H1 (cell line): ENCODE data around the gene AHNAK2. TPM values are rescaled to one million over a fixed set of nuclear protein-coding genes. Genes with fewer than 3 reads are reported as not detected.

Source experiments
- CTBP2 ChIP-seq: IDR thresholded peaks from 2 replicates; pipeline ENCODE4 v1.7.0; 2011; ENCODE audit warnings: borderline replicate concordance, mild to moderate bottlenecking, moderate library complexity, mixed read lengths, low read length; ENCODE audit not compliant: insufficient read depth, insufficient read length
- PHF8 ChIP-seq: fragments of 200-600 bp; sonication (generic); conservative IDR thresholded peaks from 2 replicates; pipeline ENCODE4 v1.7.1; 2012; ENCODE audit warnings: low read depth, mild to moderate bottlenecking, inconsistent platforms, low read length, moderate library complexity
- RBBP5 ChIP-seq: IDR thresholded peaks from 2 replicates; pipeline ENCODE4 v1.7.1; 2012; ENCODE audit warnings: low read depth, mild to moderate bottlenecking, inconsistent platforms, low read length, moderate library complexity, borderline replicate concordance
- RNF2 ChIP-seq: fragments of 200-900, 300-1000 bp; sonication (generic); IDR thresholded peaks from 2 replicates; pipeline ENCODE4 v1.7.1; 2016; ENCODE audit warnings: borderline replicate concordance, low read depth, mild to moderate bottlenecking, antibody characterized with exemption, low read length; ENCODE audit not compliant: poor library complexity, severe bottlenecking; ENCODE audit errors: missing control alignments
- SRF ChIP-seq: IDR thresholded peaks from 2 replicates; pipeline ENCODE4 v1.6.1; 2011; ENCODE audit warnings: mild to moderate bottlenecking, low read depth, low read length, moderate library complexity
- TAF1 ChIP-seq: IDR thresholded peaks from 2 replicates; pipeline ENCODE4 v1.6.1; 2011; ENCODE audit warnings: mild to moderate bottlenecking, low read depth, low read length
- TAF7 ChIP-seq: optimal IDR thresholded peaks from 2 replicates; pipeline ENCODE3; 2011; ENCODE audit warnings: low read depth, mild to moderate bottlenecking, inconsistent platforms, low read length, moderate library complexity, borderline replicate concordance
- TBP ChIP-seq: IDR thresholded peaks from 2 replicates; pipeline ENCODE4 v1.6.1; 2011; ENCODE audit warnings: low read depth, low read length, improper control_type of control experiment
- polyA plus RNA-seq, 7 experiments: library from polyadenylated mRNA; depleted of rRNA in 3 of 7; stranded (reverse) in 5 of 7; unstranded in 2 of 7; fragments of >200 nt in 5 of 7; fragments of 200-250 nt in 2 of 7; gene quantifications; 1 replicate in 5 of 7; 2 replicates in 1 of 7; 4 replicates in 1 of 7; pipeline versions ENCODE4 v1.2.1 to v1.2.3, GENCODE V29; 2011 to 2013; ENCODE audit warnings: missing spikeins in 2 of 7, mixed read lengths in 2 of 7
- total RNA-seq: library from RNA; stranded (reverse); fragmentation: NEBNext Ultra II Directional; extraction: Animal tissue kit (Norgen Biotek cat#: 25700); gene quantifications from 2 replicates; pipeline ENCODE4 v1.2.1, GENCODE V29; 2021
- TF ChIP-seq, protein P1 (sequence below): IDR thresholded peaks from 2 replicates; pipeline ENCODE4 v1.6.1; 2012; ENCODE audit warnings: inconsistent platforms

AHNAK2 gene
- total and polyA plus RNA-seq, 2 of the 8 experiments (the other 6 are each of a cell fraction or from before 2014, with no cell fraction given), result 0.95 to 2.0 TPM

DNA sequence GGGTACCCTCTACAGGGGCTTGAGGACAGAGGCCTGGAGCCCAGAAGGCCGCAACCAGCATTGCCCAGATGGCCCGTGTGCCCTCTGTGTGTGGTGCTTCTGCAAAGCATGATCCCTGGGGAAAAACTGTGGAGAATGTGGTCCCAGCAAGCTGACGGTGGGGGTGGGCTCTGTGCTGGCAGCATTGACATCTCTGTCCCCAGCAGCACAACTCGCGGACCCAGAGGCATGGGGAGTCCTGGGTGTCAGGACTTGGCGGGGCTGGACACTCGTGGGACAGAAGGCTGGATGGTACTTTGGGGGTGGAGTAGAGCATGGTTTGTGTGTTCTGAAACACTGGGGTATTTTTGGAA lies 11.8 kb upstream of the AHNAK2 start (continued):
- TF ChIP-seq SRF (no peak), RNF2 (no peak), TBP (no peak), TAF7 (no peak), PHF8 (no peak), RBBP5 (no peak), TAF1 (no peak), CTBP2 (no peak)
- TF ChIP-seq, protein P1, sequence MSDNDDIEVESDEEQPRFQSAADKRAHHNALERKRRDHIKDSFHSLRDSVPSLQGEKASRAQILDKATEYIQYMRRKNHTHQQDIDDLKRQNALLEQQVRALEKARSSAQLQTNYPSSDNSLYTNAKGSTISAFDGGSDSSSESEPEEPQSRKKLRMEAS, result no peak
- TF ChIP-seq, all 59 proteins: peak for 0
